Left ventricle myocardium inferior (tissue), 1 donor: ENCODE data around the gene PEX5L. TPM values are rescaled to one million over a fixed set of nuclear protein-coding genes. Genes with fewer than 3 reads are reported as not detected.

Source experiments
- DNase-seq: peaks from one replicate; pipeline ENCODE4 v3.0.0-alpha.2; 2020
- H3K27ac ChIP-seq: fragments of 200-600 bp; replicated peaks from 2 replicates; pipeline ENCODE4 v1.8.0; 2021
- H3K27me3 ChIP-seq: fragments of 200-600 bp; 2 replicates; pipeline ENCODE4 v1.8.0; 2021; ENCODE audit warnings: low read depth
- H3K36me3 ChIP-seq: fragments of 200-600 bp; 2 replicates; pipeline ENCODE4 v1.8.0; 2021
- H3K4me1 ChIP-seq: fragments of 200-600 bp; 2 replicates; pipeline ENCODE4 v1.8.0; 2021
- H3K4me3 ChIP-seq: fragments of 200-600 bp; 2 replicates; pipeline ENCODE4 v1.8.0; 2021; ENCODE audit warnings: mild to moderate bottlenecking, moderate library complexity
- H3K9me3 ChIP-seq: fragments of 200-600 bp; replicated peaks from 2 replicates; pipeline ENCODE4 v1.8.0; 2021
- CTCF ChIP-seq: fragments of 200-600 bp; IDR thresholded peaks from 2 replicates; pipeline ENCODE4 v1.8.0; 2021; ENCODE audit warnings: antibody characterized with exemption, mild to moderate bottlenecking, borderline replicate concordance
- intact Hi-C: fragments of 100-400 bp; cut with micrococcal nuclease; formaldehyde crosslinking; loops from one replicate; pipeline ENCODE4 v1.11.0; 2022
- total RNA-seq: library from RNA; stranded (reverse); fragmentation: NEBNext Ultra II Directional; extraction: Animal tissue kit (Norgen Biotek cat#: 25700); gene quantifications from one replicate; pipeline ENCODE4 v1.2.1, GENCODE V29; 2021
- donor health status: DM: no; HTN: yes; CAD: no; lungs with severe emphysema.

Gene PEX5L
- total RNA-seq, 1 donor from 2014 or later = 0.41 TPM

GRCh38 chr3:179775416-179776122, 261.2 kb downstream of the PEX5L start:
- intact Hi-C loops = no loop called here
- Histone ChIP-seq H3K4me3 (no peak overlapping the region), H3K27me3 (no peaks in the 10 kb centered on the region), H3K9me3 (peaks cover 6% of the 10 kb centered on the region), H3K4me1 (peaks cover 10% of the 10 kb centered on the region), H3K36me3 (peaks cover 71% of the 10 kb centered on the region), H3K27ac (no peak overlapping the region)
- TF ChIP-seq CTCF = no peak
- no peak for DNase-seq

- TF ChIP-seq CTCF = no peak
- Histone ChIP-seq H3K36me3 (peaks cover 69% of the 10 kb centered on the region), H3K9me3 (peaks cover 6% of the 10 kb centered on the region), H3K4me3 (no peak overlapping the region), H3K27ac (no peak overlapping the region), H3K4me1 (peaks cover 10% of the 10 kb centered on the region), H3K27me3 (no peaks in the 10 kb centered on the region)
- intact Hi-C loops = loop anchor here (5.0 kb wide), 1 partner anchor 120 kb away; the partner anchor contains the start of gene USP13
- DNase-seq = no peak
Observed at GRCh38 chr3:179772297-179772696, 264.4 kb downstream of the PEX5L start.

GRCh38 chr3:179771797-179772196, 264.9 kb downstream of the PEX5L start:
- peaks cover 6% of the 10 kb centered on the region for H3K9me3 ChIP-seq
- H3K4me1 ChIP-seq = peaks cover 12% of the 10 kb centered on the region
- H3K36me3 ChIP-seq = peaks cover 74% of the 10 kb centered on the region
- no peak for DNase-seq
- no peak overlapping the region for H3K27ac ChIP-seq
- no peak overlapping the region for H3K4me3 ChIP-seq
- no peak for TF ChIP-seq CTCF
- H3K27me3 ChIP-seq = no peaks in the 10 kb centered on the region
- intact Hi-C loops = loop anchor here (5.0 kb wide), 1 partner anchor 119 kb away; the partner anchor contains the start of gene USP13

- Histone ChIP-seq H3K27me3 (no peaks in the 10 kb centered on the region), H3K4me3 (no peak overlapping the region), H3K36me3 (peaks cover 74% of the 10 kb centered on the region), H3K27ac (no peak overlapping the region), H3K9me3 (no peaks in the 10 kb centered on the region), H3K4me1 (peaks cover 34% of the 10 kb centered on the region)
- intact Hi-C loops = loop anchor here (5.0 kb wide), 1 partner anchor 117 kb away; the partner anchor contains the start of gene USP13
- DNase-seq = no peak
- no peak for TF ChIP-seq CTCF
Observed at GRCh38 chr3:179769411-179770247, 267.1 kb downstream of the PEX5L start.

- Histone ChIP-seq H3K27me3 (no peaks in the 10 kb centered on the region), H3K36me3 (peaks cover 74% of the 10 kb centered on the region), H3K4me3 (no peak overlapping the region), H3K4me1 (peaks cover 39% of the 10 kb centered on the region), H3K27ac (no peak overlapping the region), H3K9me3 (no peaks in the 10 kb centered on the region)
- DNase-seq = no peak
- peak; percentile 44 for TF ChIP-seq CTCF
- intact Hi-C loops = no loop called here
Observed at GRCh38 chr3:179768080-179768479, 268.7 kb downstream of the PEX5L start.
